GM18868 (cell line): Measurements from ENCODE around the gene PLAGL2.
"Not testable (repeated sequence)": the region's sequence is repeated elsewhere in the genome, so short reads cannot be mapped to it uniquely, and the experiment has no call there.

Experiments
- ATAC-seq: cut with Tn5 transposase; IDR thresholded peaks from one replicate; pipeline ENCODE4 v1.9.1; 2021; ENCODE audit warnings: mild to moderate bottlenecking, moderate library complexity; ENCODE audit not compliant: unreplicated experiment

The PLAGL2 gene

GRCh38 chr20:32207626-32208498, at the start of gene PLAGL2, which contains the start of gene POFUT1:
TSS of gene PLAGL2 (minus strand) at chr20:32207743. CDS start at chr20:32202178, 5,565 bp downstream.
TSS of gene POFUT1 (plus strand) at chr20:32207880. CDS start at chr20:32207942, 62 bp downstream.
- peak; percentile 86 for ATAC-seq

- ATAC-seq: no peak
Measured at GRCh38 chr20:32252189-32252588, 44.6 kb upstream of the PLAGL2 start.

- ATAC-seq: no peak
Measured at GRCh38 chr20:32251470-32251869, 43.9 kb upstream of the PLAGL2 start.

- no peak for ATAC-seq
Measured at GRCh38 chr20:32249030-32249738, 41.6 kb upstream of the PLAGL2 start.

- ATAC-seq: no peak
Measured at GRCh38 chr20:32248043-32248442, 40.5 kb upstream of the PLAGL2 start.

GRCh38 chr20:32246208-32246607, 38.7 kb upstream of the PLAGL2 start:
- ATAC-seq: not testable (repeated sequence)

- no peak for ATAC-seq
Measured at GRCh38 chr20:32244959-32245358, 37.4 kb upstream of the PLAGL2 start.

GRCh38 chr20:32244150-32244823, 36.7 kb upstream of the PLAGL2 start:
- no peak for ATAC-seq

- ATAC-seq: no peak
Measured at GRCh38 chr20:32241807-32242206, 34.3 kb upstream of the PLAGL2 start.

- ATAC-seq: no peak
Measured at GRCh38 chr20:32240205-32240604, 32.7 kb upstream of the PLAGL2 start.

- ATAC-seq: no peak
Measured at GRCh38 chr20:32238483-32239425, 31.2 kb upstream of the PLAGL2 start.

GRCh38 chr20:32237419-32237818, 29.9 kb upstream of the PLAGL2 start:
- ATAC-seq: no peak

- no peak for ATAC-seq
Measured at GRCh38 chr20:32236819-32237218, 29.3 kb upstream of the PLAGL2 start.

GRCh38 chr20:32236048-32236533, 28.5 kb upstream of the PLAGL2 start:
- ATAC-seq: no peak

- ATAC-seq: no peak
Measured at GRCh38 chr20:32235331-32236047, 27.9 kb upstream of the PLAGL2 start.

- ATAC-seq: no peak
Measured at GRCh38 chr20:32234135-32234808, 26.7 kb upstream of the PLAGL2 start.

- no peak for ATAC-seq
Measured at GRCh38 chr20:32233286-32233685, 25.7 kb upstream of the PLAGL2 start.

- peak; percentile 39 for ATAC-seq
Measured at GRCh38 chr20:32232326-32232886, 24.9 kb upstream of the PLAGL2 start.

GRCh38 chr20:32231847-32232246, 24.3 kb upstream of the PLAGL2 start:
- peak; percentile 59 for ATAC-seq
